Measurements from ENCODE around the gene TMPRSS13. TPM values are rescaled to one million over a fixed set of nuclear protein-coding genes. Genes with fewer than 3 reads are reported as not detected.

The TMPRSS13 gene
- total and polyA plus RNA-seq, 2 of the 13 experiments (the other 11 are each of a cell fraction or from before 2014, with no cell fraction given) = not detected

- in situ Hi-C loops (cut with HindIII; ENCODE audit: extremely low pct_ligation_motif_present, low pct_unique_long_range_greater_than_20kb) = no loop called here
- intact Hi-C loops (cut with micrococcal nuclease; ENCODE audit: unreplicated experiment) = no loop called here
- FAIRE-seq = no peak
- H3K4me3 ChIP-seq (replicated peaks in 1 of 3; ENCODE audit: insufficient read depth in 1 of 3, low read depth in 2 of 3, low read length in 3 of 3) = no peak overlapping the region
- H3K36me3 ChIP-seq (replicated peaks in 1 of 2; ENCODE audit: control insufficient read depth in 1 of 2, insufficient read depth in 2 of 2, low read length in 2 of 2) = no peaks in the 10 kb centered on the region
- peaks cover 0 to 41% of the 10 kb centered on the region in 2 experiments; a peak in 2 of 5 replicates for H3K27me3 ChIP-seq (ENCODE audit: control insufficient read depth in 1 of 2, insufficient read depth in 2 of 2, low read length in 2 of 2)
- H3K4me1 ChIP-seq (ENCODE audit: insufficient read depth, low read length) = no peaks in the 10 kb centered on the region
- no TSS peak for BruUV-seq (replicated peaks)
- H4K20me1 ChIP-seq (ENCODE audit: insufficient read depth, low read length) = no peaks in the 10 kb centered on the region
- H3K79me2 ChIP-seq (ENCODE audit: insufficient read depth, low read length) = no peaks in the 10 kb centered on the region
- TF ChIP-seq SYNCRIP (IDR thresholded peaks at IDR 0.05; ENCODE audit: insufficient read depth, low read depth, low read length) (no peak), ZNF331 (CRISPR knock-in tag; IDR thresholded peaks at IDR 0.05) (no peak), MTA1 (CRISPR knock-in tag; IDR thresholded peaks at IDR 0.05; ENCODE audit: borderline replicate concordance) (no peak), MIXL1 (CRISPR knock-in tag; IDR thresholded peaks at IDR 0.05) (no peak), PCBP1 (IDR thresholded peaks at IDR 0.05; ENCODE audit: borderline replicate concordance, low read depth, low read length) (no peak), FUBP1 (CRISPR knock-in tag; IDR thresholded peaks at IDR 0.05; ENCODE audit: borderline replicate concordance) (no peak), DMAP1 (CRISPR knock-in tag; IDR thresholded peaks at IDR 0.05) (no peak), MBD4 (IDR thresholded peaks at IDR 0.05; ENCODE audit: borderline replicate concordance, low read length) (no peak), ZBTB14 (CRISPR knock-in tag; IDR thresholded peaks at IDR 0.05) (no peak), U2AF1 (optimal IDR thresholded peaks at IDR 0.05; ENCODE audit: low read depth, low read length) (no peak), NR3C1 (CRISPR knock-in tag; IDR thresholded peaks at IDR 0.05) (no peak), ZNF101 (CRISPR knock-in tag; IDR thresholded peaks at IDR 0.05; ENCODE audit: borderline replicate concordance, low read depth) (no peak), ELF1 (CRISPR knock-in tag; IDR thresholded peaks at IDR 0.05) (no peak), HMGXB3 (CRISPR knock-in tag; IDR thresholded peaks at IDR 0.05; ENCODE audit: borderline replicate concordance) (no peak), SNRNP70 (IDR thresholded peaks at IDR 0.05; ENCODE audit: low read depth, low read length) (no peak), SMAD9 (CRISPR knock-in tag; IDR thresholded peaks at IDR 0.05) (no peak), ARNTL (CRISPR knock-in tag; IDR thresholded peaks at IDR 0.05) (no peak), SUZ12 (IDR thresholded peaks at IDR 0.05; ENCODE audit: low read depth, low read length) (no peak), HMG20A (CRISPR knock-in tag; IDR thresholded peaks at IDR 0.05; ENCODE audit: borderline replicate concordance) (no peak), POLR2AphosphoS5 (IDR thresholded peaks at IDR 0.05; ENCODE audit: low read depth, low read length) (no peak)
- no peak overlapping the region for H3K4me2 ChIP-seq (ENCODE audit: low read depth, low read length)
- 0% methylated on average over 3 of the region's 4 CpGs for WGBS (ENCODE audit: low lambda C conversion rate)
- H3K9ac ChIP-seq (ENCODE audit: insufficient read depth, low read depth, low read length) = no peak overlapping the region
- H3K27ac ChIP-seq (ENCODE audit: extremely low read length, insufficient read depth, low read length) = no peak overlapping the region
- no peak overlapping the region for H2AFZ ChIP-seq (ENCODE audit: low read length)
- no peaks in the 10 kb centered on the region for H3K9me3 ChIP-seq (ENCODE audit: low read length)
- ChIA-PET CTCF (ENCODE audit: low intra/inter-chr PET ratio, low total read pairs) (no interaction called here), POLR2A (no interaction called here)
- no peak for DNase-seq (ENCODE audit: low spot score)
- ATAC-seq = no peak
Measured at GRCh38 chr11:117970400-117971024, 41.3 kb upstream of the TMPRSS13 start.

Data from HepG2 (cell line).